HepG2 (cell line): Measurements from ENCODE around the gene DPY30. TPM values are rescaled to one million over a fixed set of nuclear protein-coding genes. Genes with fewer than 3 reads are reported as not detected.
A peak's percentile ranks its signal among the peaks of the same experiment; 100 is the strongest.

Experiments used
- ARID4A ChIP-seq: sonication (generic); formaldehyde crosslinking; IDR thresholded peaks from 2 replicates; pipeline ENCODE4 v1.5.0; 2020; ENCODE audit warnings: mild to moderate bottlenecking, missing genetic modification reagents, borderline replicate concordance
- FOXM1 ChIP-seq: sonication (generic); formaldehyde crosslinking; IDR thresholded peaks from 2 replicates; pipeline ENCODE4 v1.5.0; 2020; ENCODE audit warnings: missing genetic modification reagents
- MLX ChIP-seq: IDR thresholded peaks from 2 replicates; pipeline ENCODE4 v1.6.1; 2016
- PHF8 ChIP-seq: sonication (generic); formaldehyde crosslinking; IDR thresholded peaks from 2 replicates; pipeline ENCODE4 v1.5.0; 2020; ENCODE audit warnings: missing genetic modification reagents
- POLR2AphosphoS5 ChIP-seq: IDR thresholded peaks from 2 replicates; pipeline ENCODE4 v1.6.1; 2012; ENCODE audit warnings: low read depth, low read length
- RBM22 ChIP-seq: fragments of 200-400 bp; formaldehyde crosslinking; optimal IDR thresholded peaks from 2 replicates; pipeline ENCODE3; 2017; ENCODE audit warnings: mild to moderate bottlenecking, low read length, moderate library complexity
- SRY ChIP-seq: sonication (generic); formaldehyde crosslinking; IDR thresholded peaks from 2 replicates; pipeline ENCODE4 v1.8.0; 2022; ENCODE audit warnings: mild to moderate bottlenecking, missing genetic modification reagents
- TMF1 ChIP-seq: sonication (generic); formaldehyde crosslinking; IDR thresholded peaks from 2 replicates; pipeline ENCODE4 v1.8.1; 2022; ENCODE audit warnings: low read depth, missing genetic modification reagents
- ZBTB33 ChIP-seq: sonication (generic); formaldehyde crosslinking; IDR thresholded peaks from 2 replicates; pipeline ENCODE4 v1.4.0; 2020; ENCODE audit warnings: missing genetic modification reagents
- ZMAT5 ChIP-seq: sonication (generic); formaldehyde crosslinking; IDR thresholded peaks from 2 replicates; pipeline ENCODE4 v1.5.0; 2020; ENCODE audit warnings: mild to moderate bottlenecking, low read depth, missing genetic modification reagents, borderline replicate concordance
- ZNF552 ChIP-seq: sonication (generic); formaldehyde crosslinking; IDR thresholded peaks from 2 replicates; pipeline ENCODE4 v1.9.0; 2022; ENCODE audit warnings: missing genetic modification reagents, mild to moderate bottlenecking, borderline replicate concordance
- ZNF660 ChIP-seq: sonication (generic); formaldehyde crosslinking; IDR thresholded peaks from 2 replicates; pipeline ENCODE4 v1.5.1; 2020; ENCODE audit warnings: mild to moderate bottlenecking, low read depth, missing genetic modification reagents, borderline replicate concordance
- ZNF772 ChIP-seq: sonication (generic); formaldehyde crosslinking; IDR thresholded peaks from 2 replicates; pipeline ENCODE4 v1.5.0; 2020; ENCODE audit warnings: mild to moderate bottlenecking, missing genetic modification reagents
- polyA plus RNA-seq, 8 experiments: library from polyadenylated mRNA; depleted of rRNA in 3 of 8; stranded (reverse) in 7 of 8; unstranded in 1 of 8; fragments of >200 nt; fragmentation: Illumina TruSeq in 4 of 8; extraction: Trizol in 4 of 8; gene quantifications; 2 replicates each; pipeline versions ENCODE4 v1.2.1 to v1.2.3, GENCODE V29; 2011 to 2016; ENCODE audit warnings: low read depth in 4 of 8, missing spikeins in 1 of 8, mixed read lengths in 1 of 8; ENCODE audit not compliant: insufficient read depth in 1 of 8
- total RNA-seq, 5 experiments: library from RNA; depleted of rRNA; stranded (reverse); fragments of >200 nt; fragmentation: Illumina TruSeq; extraction: Trizol; gene quantifications; 2 replicates each; pipeline ENCODE4 v1.2.3, GENCODE V29; 2016; ENCODE audit warnings: low read depth in 1 of 5
- TF ChIP-seq, protein P1 (sequence below): sonication (generic); formaldehyde crosslinking; IDR thresholded peaks from 2 replicates; pipeline ENCODE4 v1.5.0; 2020; ENCODE audit warnings: mild to moderate bottlenecking, missing genetic modification reagents
- TF ChIP-seq, protein P2 (sequence below): IDR thresholded peaks from 2 replicates; pipeline ENCODE4 v1.6.1; 2018; ENCODE audit warnings: missing genetic modification reagents

Gene DPY30
- total and polyA plus RNA-seq, 2 of the 13 experiments (the other 11 are each of a cell fraction or from before 2014, with no cell fraction given), result 98.1 to 118 TPM

GRCh38 chr2:32009516-32010256 is 29.9 kb downstream of the DPY30 start (continued):
- TF ChIP-seq SRY (no peak), ARID4A (CRISPR knock-in tag) (peak; percentile 59), TMF1 (CRISPR knock-in tag) (no peak), POLR2AphosphoS5 (no peak), ZMAT5 (CRISPR knock-in tag) (no peak), FOXM1 (CRISPR knock-in tag) (no peak), RBM22 (no peak), ZNF660 (no peak), PHF8 (CRISPR knock-in tag) (peak; percentile 34), ZNF552 (CRISPR knock-in tag) (0 out of 2 replicates have a peak, but pooled peaks have one; percentile 16), ZNF772 (CRISPR knock-in tag) (peak; percentile 47; the same call in 1 of the 2 replicates), ZBTB33 (CRISPR knock-in tag) (no peak), MLX (CRISPR knock-in tag) (no peak)
- TF ChIP-seq, protein P1, sequence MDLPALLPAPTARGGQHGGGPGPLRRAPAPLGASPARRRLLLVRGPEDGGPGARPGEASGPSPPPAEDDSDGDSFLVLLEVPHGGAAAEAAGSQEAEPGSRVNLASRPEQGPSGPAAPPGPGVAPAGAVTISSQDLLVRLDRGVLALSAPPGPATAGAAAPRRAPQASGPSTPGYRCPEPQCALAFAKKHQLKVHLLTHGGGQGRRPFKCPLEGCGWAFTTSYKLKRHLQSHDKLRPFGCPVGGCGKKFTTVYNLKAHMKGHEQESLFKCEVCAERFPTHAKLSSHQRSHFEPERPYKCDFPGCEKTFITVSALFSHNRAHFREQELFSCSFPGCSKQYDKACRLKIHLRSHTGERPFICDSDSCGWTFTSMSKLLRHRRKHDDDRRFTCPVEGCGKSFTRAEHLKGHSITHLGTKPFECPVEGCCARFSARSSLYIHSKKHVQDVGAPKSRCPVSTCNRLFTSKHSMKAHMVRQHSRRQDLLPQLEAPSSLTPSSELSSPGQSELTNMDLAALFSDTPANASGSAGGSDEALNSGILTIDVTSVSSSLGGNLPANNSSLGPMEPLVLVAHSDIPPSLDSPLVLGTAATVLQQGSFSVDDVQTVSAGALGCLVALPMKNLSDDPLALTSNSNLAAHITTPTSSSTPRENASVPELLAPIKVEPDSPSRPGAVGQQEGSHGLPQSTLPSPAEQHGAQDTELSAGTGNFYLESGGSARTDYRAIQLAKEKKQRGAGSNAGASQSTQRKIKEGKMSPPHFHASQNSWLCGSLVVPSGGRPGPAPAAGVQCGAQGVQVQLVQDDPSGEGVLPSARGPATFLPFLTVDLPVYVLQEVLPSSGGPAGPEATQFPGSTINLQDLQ (CRISPR knock-in tag), result no peak
- TF ChIP-seq, protein P2, sequence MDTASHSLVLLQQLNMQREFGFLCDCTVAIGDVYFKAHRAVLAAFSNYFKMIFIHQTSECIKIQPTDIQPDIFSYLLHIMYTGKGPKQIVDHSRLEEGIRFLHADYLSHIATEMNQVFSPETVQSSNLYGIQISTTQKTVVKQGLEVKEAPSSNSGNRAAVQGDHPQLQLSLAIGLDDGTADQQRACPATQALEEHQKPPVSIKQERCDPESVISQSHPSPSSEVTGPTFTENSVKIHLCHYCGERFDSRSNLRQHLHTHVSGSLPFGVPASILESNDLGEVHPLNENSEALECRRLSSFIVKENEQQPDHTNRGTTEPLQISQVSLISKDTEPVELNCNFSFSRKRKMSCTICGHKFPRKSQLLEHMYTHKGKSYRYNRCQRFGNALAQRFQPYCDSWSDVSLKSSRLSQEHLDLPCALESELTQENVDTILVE (CRISPR knock-in tag), result no peak
